HCT116 (cell line): ENCODE results near the gene GRAMD4. TPM values are rescaled to one million over a fixed set of nuclear protein-coding genes. Genes with fewer than 3 reads are reported as not detected.

Experiments used
- ATAC-seq: fragments of 200-7000 bp; cut with Tn5 transposase; 2 replicates; pipeline ENCODE4 v1.9.1; 2020; ENCODE audit warnings: mild to moderate bottlenecking, moderate library complexity
- BruUV-seq: library from RNA; stranded (reverse); fragments of 400-500 nt; replicated peaks from 2 replicates; lab custom pipeline; 2021; lab: Mats Ljungman, UMichigan
- CTCF ChIA-PET: fragments of 300-600 bp; sonication (Branson Sonifier 250); formaldehyde crosslinking; loops from one replicate; lab custom pipeline; 2021; ENCODE audit warnings: antibody characterized with exemption; lab: Charles Lee
- POLR2A ChIA-PET: fragments of 300-600, 350-600 bp; sonication (Branson Sonifier 250); formaldehyde crosslinking; loops from one replicate; lab custom pipeline; 2021; ENCODE audit warnings: antibody characterized with exemption; lab: Charles Lee
- RAD21 ChIA-PET, 2 experiments: fragments of 300-600 bp; sonication (Branson Sonifier 250); formaldehyde crosslinking; loops; one replicate each; lab custom pipeline; 2023; ENCODE audit warnings: low total read pairs in 2 of 2; ENCODE audit not compliant: uncharacterized antibody in 2 of 2, unreplicated experiment in 2 of 2, low non-redundant PET in 1 of 2; lab: Charles Lee
- DNase-seq: peaks from one replicate; pipeline ENCODE4 v3.0.0-alpha.2; 2010; ENCODE audit warnings: low read depth, low spot score
- H2AFZ ChIP-seq: fragments of 200-600 bp; shearing (Covaris generic), sonication (generic); 2 replicates; pipeline ENCODE4 v1.6.1; 2017; ENCODE audit warnings: low read depth, mixed run types, mixed read lengths, antibody characterized with exemption, low read length; ENCODE audit not compliant: poor library complexity, severe bottlenecking
- H3K27ac ChIP-seq: 2 replicates; pipeline ENCODE4 v1.5.1; 2012; ENCODE audit warnings: low read depth, low read length
- H3K27me3 ChIP-seq: fragments of 200-600 bp; sonication (generic); 2 replicates; pipeline ENCODE4 v1.6.1; 2016; ENCODE audit warnings: mixed run types, low read length, mixed read lengths; ENCODE audit not compliant: insufficient read depth
- H3K36me3 ChIP-seq, 2 experiments: fragments of 200-500 bp in 1 of 2; fragments of 200-600 bp in 1 of 2; sonication (Bioruptor generic) in 1 of 2; sonication (generic) in 1 of 2; 2 replicates each; pipeline versions ENCODE4 v1.5.1 to v1.6.1; 2014 to 2016; ENCODE audit warnings: low read length in 2 of 2, inconsistent platforms in 1 of 2, mixed read lengths in 1 of 2, mixed run types in 1 of 2; ENCODE audit not compliant: insufficient read depth in 2 of 2, control insufficient read depth in 1 of 2
- H3K4me1 ChIP-seq, 2 experiments: fragments of 200-600 bp in 1 of 2; sonication (generic) in 1 of 2; 2 replicates each; pipeline versions ENCODE4 v1.5.1 to v1.6.1; 2012 to 2017; ENCODE audit warnings: low read length in 2 of 2, inconsistent platforms in 1 of 2, mild to moderate bottlenecking in 1 of 2, mixed read lengths in 1 of 2, mixed run types in 1 of 2, moderate library complexity in 1 of 2; ENCODE audit not compliant: insufficient read depth in 2 of 2, control insufficient read depth in 1 of 2
- H3K4me2 ChIP-seq: fragments of 200-600 bp; sonication (generic); 2 replicates; pipeline ENCODE4 v1.6.1; 2017; ENCODE audit warnings: mixed run types, low read length, mixed read lengths
- H3K4me3 ChIP-seq, 2 experiments: fragments of 200-600 bp in 1 of 2; sonication (generic) in 1 of 2; replicated peaks in 1 of 2; 2 replicates each; pipeline ENCODE4 v1.5.1; 2011 to 2016; ENCODE audit warnings: low read length in 2 of 2, control low read depth in 1 of 2, low read depth in 1 of 2, mild to moderate bottlenecking in 1 of 2, mixed read lengths in 1 of 2, mixed run types in 1 of 2
- H3K79me2 ChIP-seq: fragments of 200-600 bp; sonication (generic); 2 replicates; pipeline ENCODE4 v1.6.1; 2017; ENCODE audit warnings: mild to moderate bottlenecking, mixed run types, low read length, moderate library complexity, mixed read lengths; ENCODE audit not compliant: insufficient read depth
- H3K9ac ChIP-seq: fragments of 200-600 bp; sonication (generic); 2 replicates; pipeline ENCODE4 v1.6.1; 2016; ENCODE audit warnings: low read length, mixed read lengths
- H3K9me2 ChIP-seq: fragments of 200-600 bp; sonication (generic), shearing (Covaris generic); 2 replicates; pipeline ENCODE4 v1.6.1; 2017; ENCODE audit warnings: mixed run types, mild to moderate bottlenecking, moderate library complexity; ENCODE audit not compliant: insufficient read depth
- H3K9me3 ChIP-seq, 2 experiments: fragments of 200-500 bp in 1 of 2; fragments of 200-600 bp in 1 of 2; sonication (Bioruptor generic) in 1 of 2; sonication (generic) in 1 of 2; 2 replicates each; pipeline ENCODE4 v1.6.1; 2014 to 2017; ENCODE audit warnings: low read length in 2 of 2, mixed read lengths in 2 of 2, inconsistent platforms in 1 of 2, low read depth in 1 of 2, mild to moderate bottlenecking in 1 of 2, mixed run types in 1 of 2, moderate library complexity in 1 of 2; ENCODE audit not compliant: control insufficient read depth in 1 of 2, insufficient read depth in 1 of 2
- H4K20me1 ChIP-seq: fragments of 200-600 bp; sonication (generic), shearing (Covaris generic); 2 replicates; pipeline ENCODE4 v1.6.1; 2017; ENCODE audit warnings: mixed run types, mild to moderate bottlenecking, moderate library complexity; ENCODE audit not compliant: insufficient read depth
- CBX3 ChIP-seq: IDR thresholded peaks from 2 replicates; pipeline ENCODE4 v1.6.1; 2012; ENCODE audit warnings: low read depth
- EGR1 ChIP-seq: IDR thresholded peaks from 2 replicates; pipeline ENCODE4 v1.6.1; 2012; ENCODE audit warnings: low read depth
- EZH2phosphoT487 ChIP-seq: fragments of 200-600 bp; IDR thresholded peaks from 2 replicates; pipeline ENCODE4 v1.6.1; 2018; ENCODE audit warnings: antibody characterized with exemption, borderline replicate concordance
- JUND ChIP-seq: IDR thresholded peaks from 2 replicates; pipeline ENCODE4 v1.6.1; 2012
- MAX ChIP-seq: IDR thresholded peaks from 2 replicates; pipeline ENCODE4 v1.6.1; 2012
- POLR2A ChIP-seq: IDR thresholded peaks from 2 replicates; pipeline ENCODE4 v1.7.0; 2011; ENCODE audit warnings: borderline replicate concordance; ENCODE audit not compliant: insufficient read depth, insufficient read length; ENCODE audit errors: extremely low read depth
- POLR2AphosphoS5 ChIP-seq: IDR thresholded peaks from 2 replicates; pipeline ENCODE4 v1.6.1; 2011; ENCODE audit warnings: mild to moderate bottlenecking, low read depth, low read length, moderate library complexity
- RAD21 ChIP-seq: IDR thresholded peaks from 2 replicates; pipeline ENCODE4 v1.6.1; 2012; ENCODE audit warnings: low read depth, mild to moderate bottlenecking
- YY1 ChIP-seq: IDR thresholded peaks from 2 replicates; pipeline ENCODE4 v1.6.1; 2011; ENCODE audit warnings: low read length, low read depth, moderate library complexity, mild to moderate bottlenecking; ENCODE audit not compliant: insufficient replicate concordance; ENCODE audit errors: extremely low read depth
- intact Hi-C: fragments of 100-400 bp; cut with micrococcal nuclease; formaldehyde crosslinking; loops from 2 replicates; pipeline ENCODE4 v1.10.0; 2022
- total RNA-seq: library from RNA; stranded (reverse); gene quantifications from one replicate; pipeline ENCODE4 v1.2.1, GENCODE V29; 2021; ENCODE audit not compliant: unreplicated experiment
- TF ChIP-seq, protein P1 (sequence below): IDR thresholded peaks from 2 replicates; pipeline ENCODE4 v1.6.1; 2012; ENCODE audit warnings: low read depth
- TF ChIP-seq, protein P2 (sequence below): IDR thresholded peaks from 2 replicates; pipeline ENCODE4 v1.6.1; 2011; ENCODE audit warnings: mild to moderate bottlenecking, low read length, moderate library complexity; ENCODE audit not compliant: insufficient replicate concordance; ENCODE audit errors: extremely low read depth

GRAMD4 gene
- total RNA-seq, 1 experiment from 2014 or later = 25.8 TPM

GRCh38 chr22:46590334-46590733 lies 29.9 kb upstream of the GRAMD4 start:
- Histone ChIP-seq H3K9me3 (no peaks in the 10 kb centered on the region), H3K36me3 (no peaks in the 10 kb centered on the region), H3K4me3 (no peak overlapping the region), H2AFZ (no peak overlapping the region), H3K27ac (no peak overlapping the region), H4K20me1 (no peaks in the 10 kb centered on the region), H3K79me2 (no peaks in the 10 kb centered on the region; the same call in 1 of the 2 replicates), H3K9me2 (no peaks in the 10 kb centered on the region), H3K4me1 (peaks cover 0 to 7% of the 10 kb centered on the region in 2 experiments; a peak in 1 of 4 replicates), H3K9ac (no peak overlapping the region), H3K4me2 (no peak overlapping the region), H3K27me3 (no peaks in the 10 kb centered on the region)
- RAD21 ChIA-PET = no interaction called here
- CTCF ChIA-PET = no interaction called here
- ATAC-seq (no peak), DNase-seq (no peak)
- TF ChIP-seq CBX3 (no peak), POLR2A (no peak), YY1 (no peak), EGR1 (no peak), MAX (no peak), RAD21 (no peak), POLR2AphosphoS5 (no peak), JUND (no peak), EZH2phosphoT487 (no peak)
- TF ChIP-seq, protein P1, sequence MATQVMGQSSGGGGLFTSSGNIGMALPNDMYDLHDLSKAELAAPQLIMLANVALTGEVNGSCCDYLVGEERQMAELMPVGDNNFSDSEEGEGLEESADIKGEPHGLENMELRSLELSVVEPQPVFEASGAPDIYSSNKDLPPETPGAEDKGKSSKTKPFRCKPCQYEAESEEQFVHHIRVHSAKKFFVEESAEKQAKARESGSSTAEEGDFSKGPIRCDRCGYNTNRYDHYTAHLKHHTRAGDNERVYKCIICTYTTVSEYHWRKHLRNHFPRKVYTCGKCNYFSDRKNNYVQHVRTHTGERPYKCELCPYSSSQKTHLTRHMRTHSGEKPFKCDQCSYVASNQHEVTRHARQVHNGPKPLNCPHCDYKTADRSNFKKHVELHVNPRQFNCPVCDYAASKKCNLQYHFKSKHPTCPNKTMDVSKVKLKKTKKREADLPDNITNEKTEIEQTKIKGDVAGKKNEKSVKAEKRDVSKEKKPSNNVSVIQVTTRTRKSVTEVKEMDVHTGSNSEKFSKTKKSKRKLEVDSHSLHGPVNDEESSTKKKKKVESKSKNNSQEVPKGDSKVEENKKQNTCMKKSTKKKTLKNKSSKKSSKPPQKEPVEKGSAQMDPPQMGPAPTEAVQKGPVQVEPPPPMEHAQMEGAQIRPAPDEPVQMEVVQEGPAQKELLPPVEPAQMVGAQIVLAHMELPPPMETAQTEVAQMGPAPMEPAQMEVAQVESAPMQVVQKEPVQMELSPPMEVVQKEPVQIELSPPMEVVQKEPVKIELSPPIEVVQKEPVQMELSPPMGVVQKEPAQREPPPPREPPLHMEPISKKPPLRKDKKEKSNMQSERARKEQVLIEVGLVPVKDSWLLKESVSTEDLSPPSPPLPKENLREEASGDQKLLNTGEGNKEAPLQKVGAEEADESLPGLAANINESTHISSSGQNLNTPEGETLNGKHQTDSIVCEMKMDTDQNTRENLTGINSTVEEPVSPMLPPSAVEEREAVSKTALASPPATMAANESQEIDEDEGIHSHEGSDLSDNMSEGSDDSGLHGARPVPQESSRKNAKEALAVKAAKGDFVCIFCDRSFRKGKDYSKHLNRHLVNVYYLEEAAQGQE = no peak
- TF ChIP-seq, protein P2, sequence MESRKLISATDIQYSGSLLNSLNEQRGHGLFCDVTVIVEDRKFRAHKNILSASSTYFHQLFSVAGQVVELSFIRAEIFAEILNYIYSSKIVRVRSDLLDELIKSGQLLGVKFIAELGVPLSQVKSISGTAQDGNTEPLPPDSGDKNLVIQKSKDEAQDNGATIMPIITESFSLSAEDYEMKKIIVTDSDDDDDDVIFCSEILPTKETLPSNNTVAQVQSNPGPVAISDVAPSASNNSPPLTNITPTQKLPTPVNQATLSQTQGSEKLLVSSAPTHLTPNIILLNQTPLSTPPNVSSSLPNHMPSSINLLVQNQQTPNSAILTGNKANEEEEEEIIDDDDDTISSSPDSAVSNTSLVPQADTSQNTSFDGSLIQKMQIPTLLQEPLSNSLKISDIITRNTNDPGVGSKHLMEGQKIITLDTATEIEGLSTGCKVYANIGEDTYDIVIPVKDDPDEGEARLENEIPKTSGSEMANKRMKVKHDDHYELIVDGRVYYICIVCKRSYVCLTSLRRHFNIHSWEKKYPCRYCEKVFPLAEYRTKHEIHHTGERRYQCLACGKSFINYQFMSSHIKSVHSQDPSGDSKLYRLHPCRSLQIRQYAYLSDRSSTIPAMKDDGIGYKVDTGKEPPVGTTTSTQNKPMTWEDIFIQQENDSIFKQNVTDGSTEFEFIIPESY = no peak
- POLR2A ChIA-PET = no interaction called here
- BruUV-seq = no TSS peak
- intact Hi-C loops = no loop called here
